ENCODE measurements around the gene TEX51.

Gene TEX51

GRCh38 chr2:126879348-126880298 lies 19.1 kb upstream of the TEX51 start:
- no peak for DNase-seq (ENCODE audit: low spot score)

DNA sequence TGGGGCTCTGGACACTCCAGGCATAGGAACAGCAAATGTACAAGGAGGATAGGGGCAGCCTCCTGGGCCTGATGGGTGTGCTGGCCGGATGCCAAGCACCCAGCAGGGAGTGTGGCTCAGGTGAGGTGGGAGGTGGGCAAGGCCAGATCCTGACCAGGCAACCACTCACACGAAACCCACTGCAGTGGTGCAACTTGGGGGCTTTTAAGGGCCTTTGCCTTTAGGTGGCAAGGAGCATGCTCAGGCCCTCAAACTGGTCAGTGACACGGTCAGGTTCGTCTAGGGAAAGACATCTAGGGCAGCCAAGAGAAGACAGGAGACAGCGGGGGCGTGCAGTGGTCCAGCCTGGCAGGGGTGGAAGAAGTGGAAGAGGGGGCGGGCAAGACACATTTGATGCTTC lies 18.4 kb upstream of the TEX51 start:
- no peak for DNase-seq (ENCODE audit: low spot score)

GRCh38 chr2:126880817-126881216 lies 17.9 kb upstream of the TEX51 start:
- no peak for DNase-seq (ENCODE audit: low spot score)

DNA sequence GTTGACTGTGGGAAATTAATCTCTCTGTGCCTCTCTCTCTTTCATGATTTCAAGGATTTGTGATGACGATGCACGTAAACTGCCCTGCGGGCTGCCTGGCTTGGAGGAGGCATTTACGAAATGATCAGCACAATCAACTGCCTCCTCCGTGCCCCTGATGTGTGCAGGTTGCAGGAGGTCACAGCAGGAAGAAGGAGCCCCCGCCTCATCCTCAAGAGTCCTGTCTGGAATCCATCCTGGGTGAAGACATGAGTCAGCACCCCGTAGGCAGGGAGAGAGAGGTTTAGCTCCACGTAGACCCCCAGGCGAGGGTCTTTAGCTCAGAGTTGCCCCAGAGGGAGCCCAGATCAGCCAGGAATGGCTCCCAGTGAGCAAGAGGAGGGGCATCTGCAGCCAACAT lies 17.1 kb upstream of the TEX51 start:
- DNase-seq (ENCODE audit: low spot score) = no peak

GRCh38 chr2:126882181-126882580 lies 16.5 kb upstream of the TEX51 start:
- no peak for DNase-seq (ENCODE audit: low spot score)

DNA sequence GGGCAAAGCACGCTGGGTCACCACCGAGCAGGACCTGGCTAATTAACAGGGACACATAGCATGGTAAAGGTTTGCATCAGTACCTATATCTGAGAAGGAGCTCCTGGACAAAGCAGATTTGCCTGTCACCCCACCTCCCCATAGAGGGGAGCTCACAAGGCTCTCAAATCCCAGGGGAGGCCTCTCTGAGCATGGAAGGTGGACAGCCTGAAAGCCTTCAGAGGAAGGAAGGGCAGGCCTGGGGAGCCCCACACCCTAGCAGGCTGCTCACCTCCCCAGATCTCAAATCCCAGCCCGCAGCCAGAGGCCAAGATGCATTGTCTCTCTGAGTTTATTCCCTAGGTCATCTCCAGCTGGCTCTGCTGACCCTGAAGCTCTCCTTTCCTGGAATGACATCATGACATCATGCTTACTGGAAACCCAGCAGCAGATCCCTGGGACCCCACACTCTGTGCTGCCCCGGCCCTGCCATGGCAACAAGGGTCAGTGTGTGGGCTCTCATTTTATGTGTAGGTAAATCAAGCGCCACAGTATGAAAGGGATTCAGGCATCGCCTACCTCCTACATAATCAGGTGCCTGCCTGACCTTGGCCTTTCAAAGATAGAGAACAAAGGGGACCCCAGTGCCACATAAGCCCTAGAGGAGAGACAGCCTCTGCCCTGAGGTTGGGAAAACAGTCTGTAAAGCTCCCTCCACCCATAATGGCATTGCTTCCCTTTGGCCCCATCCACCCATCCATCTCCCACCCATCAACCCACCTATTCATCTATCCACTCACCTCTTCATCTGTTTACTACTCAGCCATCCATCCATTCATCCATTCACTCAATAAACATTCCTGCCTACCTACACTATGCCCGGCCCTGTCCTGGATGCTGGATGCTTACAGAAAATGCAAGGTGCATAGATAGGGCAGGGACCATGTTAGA lies 15.7 kb upstream of the TEX51 start:
- DNase-seq (ENCODE audit: low spot score) = no peak

- DNase-seq (ENCODE audit: low spot score) = no peak
These were observed 15.0 kb upstream of the TEX51 start for GRCh38 chr2:126883666-126884040.

GRCh38 chr2:126884861-126885750 lies 13.6 kb upstream of the TEX51 start:
- no peak for DNase-seq (ENCODE audit: low spot score)

- DNase-seq (ENCODE audit: low spot score) = no peak
These were observed 12.9 kb upstream of the TEX51 start for GRCh38 chr2:126885751-126886210.

DNA sequence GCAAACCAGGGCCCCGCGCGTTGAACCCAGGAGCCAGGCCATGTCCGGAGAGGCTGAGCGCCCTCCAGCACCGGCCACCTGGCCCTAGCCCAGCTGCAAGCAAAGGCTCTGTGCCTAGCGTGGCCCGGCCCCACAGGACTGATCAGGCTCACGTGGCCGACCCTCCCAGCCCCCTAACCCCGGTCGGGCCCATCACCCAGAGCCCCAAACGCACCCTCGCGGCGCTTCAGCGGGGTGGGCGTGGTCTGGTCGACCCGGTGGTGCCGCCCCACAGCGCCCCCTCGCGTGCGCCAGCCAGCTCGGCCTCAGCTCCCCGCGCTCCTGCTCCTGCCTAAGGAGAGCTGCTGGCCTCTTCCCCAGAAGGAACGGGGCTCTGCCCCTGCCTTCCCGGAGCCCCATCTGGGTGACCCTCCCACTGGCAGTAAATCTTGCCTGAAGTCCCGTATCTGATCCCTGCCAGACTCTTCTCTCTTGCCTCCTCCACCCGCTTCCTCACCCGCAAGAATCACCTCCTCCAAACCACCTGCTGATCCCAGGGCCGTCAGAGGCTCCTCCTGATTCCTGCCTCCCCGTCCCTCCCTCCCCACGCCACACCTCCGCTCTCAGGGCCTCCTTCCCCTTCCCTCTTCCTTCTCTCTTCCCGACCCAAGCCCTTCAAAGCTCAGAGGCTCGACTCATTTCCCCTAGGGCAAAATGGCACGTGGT lies 12.3 kb upstream of the TEX51 start:
- DNase-seq (ENCODE audit: low spot score) = peak; percentile 29

DNA sequence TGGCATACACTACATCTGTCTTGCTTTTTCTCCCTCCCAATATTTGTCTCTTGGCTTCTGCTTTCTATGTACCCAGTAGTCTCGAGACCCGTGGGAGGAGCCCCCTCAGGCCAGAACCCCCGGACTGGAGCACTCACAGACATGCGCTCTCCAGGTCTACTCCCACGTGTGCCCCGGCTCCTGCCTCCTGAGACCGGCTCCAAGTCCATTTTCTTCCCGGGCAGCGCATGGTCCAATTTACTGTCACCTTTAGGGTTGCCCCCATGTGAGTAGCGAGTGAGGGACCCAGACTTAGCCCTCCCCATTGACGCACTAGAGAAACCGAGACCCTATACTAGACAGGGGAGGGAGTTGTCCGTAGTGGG lies 11.8 kb upstream of the TEX51 start:
- no peak for DNase-seq (ENCODE audit: low spot score)

DNA sequence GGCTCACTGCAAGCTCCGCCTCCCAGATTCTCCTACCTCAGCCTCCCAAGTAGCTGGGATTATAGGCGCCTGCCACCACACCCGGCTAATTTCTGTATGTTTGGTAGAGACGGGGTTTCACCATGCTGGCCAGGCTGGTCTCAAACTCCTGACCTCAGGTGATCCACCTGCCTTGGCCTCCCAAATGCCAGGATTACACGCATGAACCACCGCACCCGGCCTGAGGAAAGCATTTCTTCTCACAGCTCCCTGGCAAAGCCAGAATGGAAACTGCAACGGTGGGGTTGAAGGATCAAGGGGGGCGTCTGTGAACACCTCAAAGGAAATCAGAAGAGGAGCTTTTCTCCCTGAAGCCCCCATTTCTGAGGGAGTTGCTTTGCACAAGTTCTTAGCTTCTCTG lies 11.2 kb upstream of the TEX51 start:
- DNase-seq (ENCODE audit: low spot score) = no peak

GRCh38 chr2:126888046-126888445 lies 10.6 kb upstream of the TEX51 start:
- DNase-seq (ENCODE audit: low spot score) = no peak

DNA sequence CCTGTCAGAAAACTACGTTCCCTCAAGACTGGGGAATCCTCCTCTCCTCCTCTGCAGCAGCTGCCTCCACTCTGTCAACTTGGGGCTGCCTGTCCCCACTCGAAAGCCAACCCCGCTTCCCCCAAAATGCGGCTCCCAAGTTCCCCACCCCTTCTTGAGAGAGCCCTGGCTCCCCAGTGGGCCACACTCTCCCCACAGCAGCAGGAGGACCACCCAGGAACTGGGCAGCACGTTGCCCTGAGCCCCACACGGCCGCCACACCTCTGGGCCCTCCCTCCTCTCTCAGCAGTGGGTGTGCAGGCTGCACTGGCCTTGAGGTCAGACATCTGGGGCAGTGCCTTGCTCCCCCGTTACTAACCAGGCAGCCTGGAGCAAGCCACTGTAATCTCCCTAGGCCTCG lies 9.6 kb upstream of the TEX51 start:
- DNase-seq (ENCODE audit: low spot score) = no peak

DNA sequence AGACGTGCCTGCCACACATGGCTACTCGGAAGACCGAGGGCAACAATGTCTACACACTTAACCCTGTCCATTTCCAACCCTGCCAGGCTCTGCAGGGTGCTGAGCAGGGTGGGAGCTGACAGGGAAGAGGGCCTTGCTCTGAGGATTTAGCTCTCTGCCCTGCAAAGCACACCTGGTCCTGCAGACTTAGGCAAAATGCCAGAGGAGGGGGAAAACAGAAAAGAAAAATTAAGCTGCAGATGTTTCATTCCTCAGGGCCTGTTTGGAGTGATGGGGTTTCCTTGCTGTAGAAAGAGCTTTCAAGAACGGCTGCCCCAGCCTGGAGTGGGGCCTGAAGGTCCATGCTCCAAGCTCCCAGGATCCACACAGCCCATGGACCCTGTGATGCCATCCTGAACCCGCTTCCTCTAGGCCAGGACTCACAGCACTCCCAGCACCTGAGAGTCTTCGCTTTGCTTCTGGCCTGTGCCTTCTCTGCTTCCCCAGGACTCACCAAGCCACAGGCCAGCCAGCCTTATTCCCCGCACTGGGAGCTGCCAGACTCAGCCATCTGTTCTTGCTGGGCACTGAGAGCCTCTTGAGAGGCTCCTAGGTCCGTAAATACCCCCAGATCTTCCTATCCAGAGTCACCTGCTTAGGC lies 9.1 kb upstream of the TEX51 start:
- no peak for DNase-seq (ENCODE audit: low spot score)

DNA sequence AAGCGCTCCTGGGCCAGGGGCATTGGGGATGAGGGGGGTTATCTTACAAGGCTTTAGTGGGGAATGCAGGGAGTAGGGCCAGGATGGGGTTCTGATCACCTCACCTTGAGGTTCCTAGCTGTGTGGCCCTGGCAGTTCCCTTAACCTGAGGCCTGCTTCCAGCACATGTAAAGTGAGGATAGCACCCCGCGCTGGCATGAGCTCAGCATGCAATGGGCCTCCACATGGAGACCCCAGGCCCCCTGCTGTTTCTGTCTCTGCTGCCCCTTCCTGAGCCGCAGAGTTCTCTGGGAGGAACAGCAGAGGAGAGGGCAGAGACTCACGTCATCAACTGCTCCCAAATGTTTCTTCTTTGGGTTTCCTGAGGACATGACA lies 8.6 kb upstream of the TEX51 start:
- no peak for DNase-seq (ENCODE audit: low spot score)

GRCh38 chr2:126890551-126891450 lies 7.9 kb upstream of the TEX51 start:
- no peak for DNase-seq (ENCODE audit: low spot score)

DNA sequence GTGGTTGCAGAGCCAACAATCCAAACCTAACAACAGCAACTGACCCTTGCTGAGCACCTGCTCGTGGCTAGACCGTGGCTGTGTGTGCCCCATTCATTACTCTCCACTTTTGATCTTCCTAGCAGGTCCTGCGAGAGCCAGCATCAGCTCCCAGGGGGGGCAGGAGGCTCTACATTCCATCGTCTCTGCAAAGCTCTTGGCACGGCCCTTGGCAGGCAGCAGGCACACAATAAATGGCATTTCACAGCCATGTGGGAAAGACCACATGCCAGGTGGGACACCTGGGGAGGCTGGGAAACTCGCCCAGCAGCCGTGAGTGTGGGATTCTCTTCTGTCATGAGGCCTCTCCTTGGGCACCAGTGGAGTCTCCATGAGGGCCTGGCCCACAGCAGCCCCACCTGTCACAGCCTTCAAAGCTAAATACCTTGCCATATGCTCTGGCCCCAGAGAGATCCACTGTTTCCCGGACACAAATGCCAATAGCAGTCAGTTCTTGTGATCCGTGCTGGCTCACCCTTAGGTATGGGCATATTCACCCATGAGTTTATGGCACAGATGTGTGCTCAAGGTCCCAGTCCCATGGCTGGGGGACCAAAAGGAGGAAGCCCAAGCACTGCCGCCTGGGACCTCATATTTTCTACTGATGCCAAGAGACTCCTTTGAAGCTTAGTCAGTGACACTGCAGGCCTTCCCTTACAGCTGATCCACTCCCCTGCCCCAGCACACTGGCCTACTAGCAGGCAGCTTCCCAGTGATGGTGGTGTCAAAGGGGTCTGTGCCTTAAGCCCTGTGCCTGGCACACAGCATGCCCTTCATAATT lies 6.8 kb upstream of the TEX51 start:
- DNase-seq (ENCODE audit: low spot score) = peak; percentile 6

- no peak for DNase-seq (ENCODE audit: low spot score)
These were observed 5.5 kb upstream of the TEX51 start for GRCh38 chr2:126893153-126893552.

Measured in pons (tissue), 1 donor.